Measurements from ENCODE around the gene CRYBG3.

- TF ChIP-seq CTCF (IDR thresholded peaks at IDR 0.05) (no peak), POLR2A (IDR thresholded peaks at IDR 0.05) (no peak)
Measured at GRCh38 chr3:97949743-97950142, 127.9 kb downstream of the CRYBG3 start.
